Thoracic aorta (tissue), 2 donors: Measurements from ENCODE around the gene ZNF486. TPM values are rescaled to one million over a fixed set of nuclear protein-coding genes. Genes with fewer than 3 reads are reported as not detected.
A peak's percentile ranks its signal among the peaks of the same experiment; 100 is the strongest.
"Not testable (repeated sequence)": the region's sequence is repeated elsewhere in the genome, so short reads cannot be mapped to it uniquely, and the experiment has no call there.

ENCODE experiments used
- ATAC-seq: fragments of 150-250 bp; one replicate; pipeline ENCODE4 v1.8.0; 2017; ENCODE audit warnings: low read depth; ENCODE audit not compliant: insufficient number of reproducible peaks, low FRiP score
- DNase-seq: peaks from one replicate; pipeline ENCODE4 v3.0.0-alpha.2; 2020; ENCODE audit warnings: low spot score
- H3K27ac ChIP-seq, 2 donors: fragments of 200-600 bp; sonication (generic); 1 replicate in 1 of 2; 2 replicates in 1 of 2; pipeline ENCODE4 v1.5.1; 2016; ENCODE audit warnings: mild to moderate bottlenecking in 2 of 2, moderate library complexity in 2 of 2
- H3K27me3 ChIP-seq: fragments of 200-600 bp; sonication (generic); replicated peaks from 2 replicates; pipeline ENCODE4 v1.6.0; 2016; ENCODE audit warnings: mild to moderate bottlenecking; ENCODE audit not compliant: insufficient read depth
- H3K36me3 ChIP-seq: fragments of 200-600 bp; sonication (generic); one replicate; pipeline ENCODE4 v1.5.1; 2016
- H3K4me1 ChIP-seq, 2 donors: fragments of 200-600 bp; sonication (generic); 1 replicate in 1 of 2; 2 replicates in 1 of 2; pipeline versions ENCODE4 v1.5.1 to v1.6.0; 2016; ENCODE audit warnings: low read depth in 2 of 2, mild to moderate bottlenecking in 1 of 2; ENCODE audit not compliant: control insufficient read depth in 1 of 2
- H3K4me3 ChIP-seq: fragments of 200-600 bp; sonication (generic); 2 replicates; pipeline ENCODE4 v1.5.1; 2016; ENCODE audit warnings: mild to moderate bottlenecking
- H3K9me3 ChIP-seq: fragments of 200-600 bp; sonication (generic); 2 replicates; pipeline ENCODE4 v1.5.1; 2016
- CTCF ChIP-seq: fragments of 200-600 bp; sonication (generic); IDR thresholded peaks from one replicate; pipeline ENCODE4 v1.5.1; 2019; ENCODE audit warnings: antibody characterized with exemption
- total RNA-seq, 2 donors: library from RNA; depleted of rRNA; stranded (reverse); fragments of >200 nt; gene quantifications; one replicate each; pipeline versions ENCODE4 v1.1.0 to v1.2.3, GENCODE V29; 2016

Gene ZNF486
- total RNA-seq, 2 donors from 2014 or later, result 1.4 to 2.3 TPM

- Histone ChIP-seq H3K4me3 (peak overlapping the region; percentile 77), H3K36me3 (no peaks in the 10 kb centered on the region), H3K27ac (no peak overlapping the region), H3K4me1 (no peaks in the 10 kb centered on the region), H3K27me3 (no peaks in the 10 kb centered on the region), H3K9me3 (no peaks in the 10 kb centered on the region)
- no peak for TF ChIP-seq CTCF
- DNase-seq, result peak; percentile 56
- ATAC-seq, result peak; percentile 86
These were observed 71.0 kb downstream of the ZNF486 start for GRCh38 chr19:20237773-20238623.

GRCh38 chr19:20243629-20244028, 76.6 kb downstream of the ZNF486 start:
- no peak overlapping the region for H3K4me3 ChIP-seq
- H3K4me1 ChIP-seq, result no peaks in the 10 kb centered on the region
- H3K36me3 ChIP-seq, result no peaks in the 10 kb centered on the region
- TF ChIP-seq CTCF, result no peak
- no peaks in the 10 kb centered on the region for H3K9me3 ChIP-seq
- H3K27ac ChIP-seq, result no peak overlapping the region
- no peaks in the 10 kb centered on the region for H3K27me3 ChIP-seq
- DNase-seq (no peak), ATAC-seq (no peak)

DNA sequence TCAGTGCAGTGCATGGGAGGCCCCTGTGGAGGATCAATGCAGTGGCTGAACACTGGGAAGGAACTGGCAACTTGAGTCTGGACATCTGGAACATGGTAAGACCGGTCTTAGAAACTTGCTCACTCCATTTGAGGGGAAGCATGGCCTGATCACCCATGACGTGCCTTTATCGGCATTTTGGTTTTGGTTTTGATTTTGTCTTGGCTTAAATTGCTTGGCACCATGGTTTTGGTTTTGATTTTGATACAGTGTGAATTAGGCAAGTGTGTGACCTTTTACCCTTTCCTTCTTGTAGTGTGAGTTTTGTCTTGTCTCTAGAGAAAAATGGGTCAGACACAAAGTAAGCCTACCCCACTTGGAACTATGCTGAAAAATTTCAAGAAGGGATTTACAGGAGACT, 77.3 kb downstream of the ZNF486 start:
- DNase-seq (no peak), ATAC-seq (no peak)
- no peaks in the 10 kb centered on the region for H3K36me3 ChIP-seq
- no peaks in the 10 kb centered on the region for H3K9me3 ChIP-seq
- no peak overlapping the region for H3K27ac ChIP-seq
- no peaks in the 10 kb centered on the region for H3K27me3 ChIP-seq
- no peaks in the 10 kb centered on the region for H3K4me1 ChIP-seq
- TF ChIP-seq CTCF, result no peak
- no peak overlapping the region for H3K4me3 ChIP-seq

DNA sequence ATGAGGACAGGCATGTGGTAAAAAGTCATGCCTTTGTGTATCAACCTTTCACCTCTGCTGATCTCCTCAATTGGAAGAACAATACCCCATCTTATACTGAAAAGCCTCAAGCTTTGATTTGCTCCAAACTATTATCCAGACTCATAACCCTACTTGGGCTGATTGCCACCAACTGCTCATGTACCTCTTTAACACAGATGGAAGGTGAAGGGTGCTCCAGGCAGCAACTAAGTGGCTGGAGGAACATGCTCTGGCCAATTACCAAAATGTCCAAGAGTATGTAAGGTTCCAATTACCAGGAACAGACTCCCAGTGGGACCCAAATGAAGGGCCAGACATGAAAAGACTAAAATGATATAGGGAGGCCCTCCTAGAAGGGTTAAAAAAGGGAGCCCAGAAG, 78.3 kb downstream of the ZNF486 start:
- no peaks in the 10 kb centered on the region for H3K36me3 ChIP-seq
- DNase-seq (no peak), ATAC-seq (no peak)
- H3K9me3 ChIP-seq, result no peaks in the 10 kb centered on the region
- no peaks in the 10 kb centered on the region for H3K27me3 ChIP-seq
- H3K4me3 ChIP-seq, result no peak overlapping the region
- no peak for TF ChIP-seq CTCF
- H3K27ac ChIP-seq, result no peak overlapping the region
- H3K4me1 ChIP-seq, result no peaks in the 10 kb centered on the region

- Histone ChIP-seq H3K27me3 (no peaks in the 10 kb centered on the region), H3K4me1 (no peaks in the 10 kb centered on the region), H3K36me3 (no peaks in the 10 kb centered on the region), H3K4me3 (no peak overlapping the region), H3K9me3 (no peaks in the 10 kb centered on the region), H3K27ac (no peak overlapping the region)
- ATAC-seq (no peak), DNase-seq (no peak)
- peak; percentile 22 for TF ChIP-seq CTCF
These were observed 80.1 kb downstream of the ZNF486 start for GRCh38 chr19:20247016-20247683.

DNA sequence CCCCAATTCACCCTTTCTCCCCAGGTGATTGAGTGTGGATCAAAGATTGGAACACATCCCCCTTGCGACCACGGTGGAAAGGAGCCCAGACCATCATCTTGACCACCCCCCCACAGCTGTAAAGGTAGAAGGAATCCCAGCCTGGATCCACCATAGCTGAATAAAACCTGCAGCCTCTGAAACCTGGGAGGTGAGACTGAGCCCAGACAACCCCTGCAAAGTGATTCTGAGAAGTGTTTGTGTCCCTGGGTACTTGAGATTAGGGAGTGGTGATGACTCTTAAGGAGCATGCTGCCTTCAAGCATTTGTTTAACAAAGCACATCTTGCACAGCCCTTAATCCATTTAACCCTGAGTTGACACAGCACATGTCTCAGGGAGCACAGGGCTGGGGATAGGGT, 81.2 kb downstream of the ZNF486 start:
- not testable (repeated sequence) for H3K4me3 ChIP-seq, H3K27me3 ChIP-seq, H3K36me3 ChIP-seq, DNase-seq, H3K9me3 ChIP-seq, H3K27ac ChIP-seq, H3K4me1 ChIP-seq, ATAC-seq
